HL-60 (cell line): ENCODE data around the gene IQCH.
"Not testable (repeated sequence)": the region's sequence is repeated elsewhere in the genome, so short reads cannot be mapped to it uniquely, and the experiment has no call there.

ENCODE experiments used
- DNase-seq, 2 experiments: peaks; one replicate each; pipeline ENCODE4 v3.0.0-alpha.2; 2010 to 2020; ENCODE audit warnings: low read depth in 1 of 2, low spot score in 1 of 2
- H3K27ac ChIP-seq: fragments of 250-450 bp; sonication (Bioruptor Pico); replicated peaks from 2 replicates; pipeline ENCODE4 v1.5.1; 2020; ENCODE audit warnings: mild to moderate bottlenecking, moderate library complexity
- H3K27me3 ChIP-seq: fragments of 250-450 bp; sonication (Bioruptor Pico); 2 replicates; pipeline ENCODE4 v1.5.1; 2021; ENCODE audit warnings: mild to moderate bottlenecking, moderate library complexity; ENCODE audit not compliant: insufficient read depth, poor library complexity, severe bottlenecking
- H3K4me3 ChIP-seq: replicated peaks from 2 replicates; pipeline ENCODE4 v1.5.1; 2011; ENCODE audit warnings: mild to moderate bottlenecking, control low read depth, low read length; ENCODE audit not compliant: insufficient read depth
- GABPA ChIP-seq: IDR thresholded peaks from 2 replicates; pipeline ENCODE4 v1.6.1; 2012; ENCODE audit warnings: low read depth
- POLR2AphosphoS5 ChIP-seq: IDR thresholded peaks from 2 replicates; pipeline ENCODE4 v1.6.1; 2012; ENCODE audit warnings: low read depth
- SPI1 ChIP-seq: IDR thresholded peaks from 2 replicates; pipeline ENCODE4 v1.6.1; 2012; ENCODE audit warnings: low read depth, mild to moderate bottlenecking, borderline replicate concordance
- TF ChIP-seq, protein P1 (sequence below): IDR thresholded peaks from one replicate; pipeline ENCODE4 v1.5.1; 2011; ENCODE audit warnings: low read length, control low read depth, inconsistent platforms; ENCODE audit not compliant: insufficient read depth
- TF ChIP-seq, protein P2 (sequence below): IDR thresholded peaks from 2 replicates; pipeline ENCODE4 v1.6.1; 2012; ENCODE audit warnings: low read depth; ENCODE audit not compliant: insufficient replicate concordance

The IQCH gene

DNA sequence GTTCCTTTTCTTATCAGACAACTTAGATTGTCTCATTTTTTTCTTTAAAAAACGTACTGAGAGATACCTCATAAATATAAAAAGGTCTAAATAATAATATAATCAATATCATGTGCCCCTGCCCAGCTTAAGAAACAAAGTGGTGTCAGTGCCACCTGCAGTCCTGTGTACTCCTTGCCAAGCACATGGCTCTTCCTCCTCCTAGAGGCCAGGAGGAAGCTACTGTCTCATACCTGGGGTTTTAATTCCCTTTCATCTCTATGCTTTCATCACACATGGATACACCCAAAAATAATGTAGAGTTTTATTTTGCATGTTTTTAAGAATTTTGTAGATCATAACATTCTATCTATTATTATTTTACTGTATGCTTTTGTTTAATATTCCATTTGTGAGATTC, 167.7 kb downstream of the IQCH start:
- DNase-seq: no peak

DNA sequence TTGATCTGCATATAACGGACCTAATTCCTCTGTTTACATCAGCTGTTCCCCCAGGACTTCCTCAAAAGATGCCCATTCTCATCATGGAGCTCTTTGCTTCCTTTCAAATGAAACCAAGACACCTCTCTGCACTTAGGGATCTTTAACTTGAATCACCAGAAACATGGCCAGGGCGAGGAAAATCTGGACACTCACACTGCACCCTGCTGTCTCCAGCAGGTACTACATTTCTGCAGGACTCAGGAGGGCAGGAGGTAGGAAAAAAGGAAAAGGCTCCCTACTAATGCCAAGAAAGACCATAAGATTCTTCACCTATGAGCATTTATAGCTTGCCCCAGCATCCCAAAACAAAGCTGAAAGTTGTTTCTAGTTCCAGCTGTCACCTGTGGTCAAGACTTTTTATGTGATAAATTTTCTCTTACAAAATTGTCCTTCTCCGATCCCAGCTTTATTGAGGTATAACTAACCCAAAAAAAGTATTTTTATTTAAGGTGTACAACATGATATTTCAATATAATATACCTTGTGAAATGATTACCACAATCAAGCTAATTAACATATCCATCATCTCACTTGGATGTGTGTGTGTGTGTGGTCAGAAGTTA, 179.0 kb downstream of the IQCH start:
- no peaks in the 10 kb centered on the region for H3K27me3 ChIP-seq
- H3K27ac ChIP-seq: no peak overlapping the region
- TF ChIP-seq POLR2AphosphoS5: no peak
- TF ChIP-seq, protein P1, sequence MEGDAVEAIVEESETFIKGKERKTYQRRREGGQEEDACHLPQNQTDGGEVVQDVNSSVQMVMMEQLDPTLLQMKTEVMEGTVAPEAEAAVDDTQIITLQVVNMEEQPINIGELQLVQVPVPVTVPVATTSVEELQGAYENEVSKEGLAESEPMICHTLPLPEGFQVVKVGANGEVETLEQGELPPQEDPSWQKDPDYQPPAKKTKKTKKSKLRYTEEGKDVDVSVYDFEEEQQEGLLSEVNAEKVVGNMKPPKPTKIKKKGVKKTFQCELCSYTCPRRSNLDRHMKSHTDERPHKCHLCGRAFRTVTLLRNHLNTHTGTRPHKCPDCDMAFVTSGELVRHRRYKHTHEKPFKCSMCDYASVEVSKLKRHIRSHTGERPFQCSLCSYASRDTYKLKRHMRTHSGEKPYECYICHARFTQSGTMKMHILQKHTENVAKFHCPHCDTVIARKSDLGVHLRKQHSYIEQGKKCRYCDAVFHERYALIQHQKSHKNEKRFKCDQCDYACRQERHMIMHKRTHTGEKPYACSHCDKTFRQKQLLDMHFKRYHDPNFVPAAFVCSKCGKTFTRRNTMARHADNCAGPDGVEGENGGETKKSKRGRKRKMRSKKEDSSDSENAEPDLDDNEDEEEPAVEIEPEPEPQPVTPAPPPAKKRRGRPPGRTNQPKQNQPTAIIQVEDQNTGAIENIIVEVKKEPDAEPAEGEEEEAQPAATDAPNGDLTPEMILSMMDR: peak; percentile 37
- TF ChIP-seq SPI1: no peak; the same call in 1 of the 2 replicates
- H3K4me3 ChIP-seq: no peak overlapping the region
- DNase-seq: peak in 1 of 2 experiments; percentile 46

More for the DNA sequence above, 167.7 kb downstream of the IQCH start:
- H3K4me3 ChIP-seq: no peak overlapping the region
- no peaks in the 10 kb centered on the region for H3K27me3 ChIP-seq
- TF ChIP-seq POLR2AphosphoS5: no peak
- TF ChIP-seq, protein P2, sequence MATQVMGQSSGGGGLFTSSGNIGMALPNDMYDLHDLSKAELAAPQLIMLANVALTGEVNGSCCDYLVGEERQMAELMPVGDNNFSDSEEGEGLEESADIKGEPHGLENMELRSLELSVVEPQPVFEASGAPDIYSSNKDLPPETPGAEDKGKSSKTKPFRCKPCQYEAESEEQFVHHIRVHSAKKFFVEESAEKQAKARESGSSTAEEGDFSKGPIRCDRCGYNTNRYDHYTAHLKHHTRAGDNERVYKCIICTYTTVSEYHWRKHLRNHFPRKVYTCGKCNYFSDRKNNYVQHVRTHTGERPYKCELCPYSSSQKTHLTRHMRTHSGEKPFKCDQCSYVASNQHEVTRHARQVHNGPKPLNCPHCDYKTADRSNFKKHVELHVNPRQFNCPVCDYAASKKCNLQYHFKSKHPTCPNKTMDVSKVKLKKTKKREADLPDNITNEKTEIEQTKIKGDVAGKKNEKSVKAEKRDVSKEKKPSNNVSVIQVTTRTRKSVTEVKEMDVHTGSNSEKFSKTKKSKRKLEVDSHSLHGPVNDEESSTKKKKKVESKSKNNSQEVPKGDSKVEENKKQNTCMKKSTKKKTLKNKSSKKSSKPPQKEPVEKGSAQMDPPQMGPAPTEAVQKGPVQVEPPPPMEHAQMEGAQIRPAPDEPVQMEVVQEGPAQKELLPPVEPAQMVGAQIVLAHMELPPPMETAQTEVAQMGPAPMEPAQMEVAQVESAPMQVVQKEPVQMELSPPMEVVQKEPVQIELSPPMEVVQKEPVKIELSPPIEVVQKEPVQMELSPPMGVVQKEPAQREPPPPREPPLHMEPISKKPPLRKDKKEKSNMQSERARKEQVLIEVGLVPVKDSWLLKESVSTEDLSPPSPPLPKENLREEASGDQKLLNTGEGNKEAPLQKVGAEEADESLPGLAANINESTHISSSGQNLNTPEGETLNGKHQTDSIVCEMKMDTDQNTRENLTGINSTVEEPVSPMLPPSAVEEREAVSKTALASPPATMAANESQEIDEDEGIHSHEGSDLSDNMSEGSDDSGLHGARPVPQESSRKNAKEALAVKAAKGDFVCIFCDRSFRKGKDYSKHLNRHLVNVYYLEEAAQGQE: no peak
- TF ChIP-seq, protein P1: no peak
- no peak overlapping the region for H3K27ac ChIP-seq

DNA sequence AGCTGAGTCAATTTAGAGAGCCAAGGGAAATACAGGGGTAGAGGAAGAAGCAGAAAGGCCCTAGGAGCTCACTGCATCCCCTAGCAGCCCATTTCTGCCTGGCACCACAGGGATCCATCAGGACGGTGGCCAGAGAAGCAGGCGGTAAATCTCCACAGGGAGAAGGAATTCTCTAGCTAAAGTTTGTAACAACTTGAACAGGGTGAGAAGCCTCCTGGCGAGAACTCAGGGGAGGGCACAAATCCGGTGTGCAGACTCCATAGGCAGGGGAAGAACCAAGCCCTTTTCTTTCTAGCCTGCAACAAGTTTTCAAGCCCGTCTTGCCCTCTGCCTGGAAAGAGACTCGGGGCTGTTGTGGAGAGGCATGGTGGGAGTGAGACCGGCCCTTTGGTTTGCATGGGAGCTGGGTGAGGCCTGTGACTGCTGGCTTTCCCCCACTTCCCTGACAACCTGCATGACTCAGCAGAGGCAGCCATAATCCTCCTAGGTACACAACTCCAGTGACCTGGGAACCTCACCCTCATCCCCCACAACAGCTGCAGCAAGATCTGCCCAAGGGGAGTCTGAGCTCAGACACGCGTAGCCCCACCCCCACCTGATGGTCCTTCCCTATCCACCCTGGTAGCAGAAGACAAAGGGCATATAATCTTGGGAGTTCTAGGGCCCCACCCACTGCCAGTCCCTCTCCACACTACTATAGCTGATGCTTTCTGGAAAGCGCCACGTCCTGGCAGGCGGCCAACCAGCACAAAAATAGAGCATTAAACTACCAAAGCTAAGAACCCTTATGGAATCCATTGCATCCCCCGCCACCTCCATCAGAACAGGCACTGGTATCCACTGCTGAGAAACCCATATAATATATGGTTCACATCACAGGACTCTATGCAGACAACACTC, 182.0 kb downstream of the IQCH start:
- not testable (repeated sequence) for DNase-seq, H3K4me3 ChIP-seq, H3K27ac ChIP-seq, H3K27me3 ChIP-seq

DNA sequence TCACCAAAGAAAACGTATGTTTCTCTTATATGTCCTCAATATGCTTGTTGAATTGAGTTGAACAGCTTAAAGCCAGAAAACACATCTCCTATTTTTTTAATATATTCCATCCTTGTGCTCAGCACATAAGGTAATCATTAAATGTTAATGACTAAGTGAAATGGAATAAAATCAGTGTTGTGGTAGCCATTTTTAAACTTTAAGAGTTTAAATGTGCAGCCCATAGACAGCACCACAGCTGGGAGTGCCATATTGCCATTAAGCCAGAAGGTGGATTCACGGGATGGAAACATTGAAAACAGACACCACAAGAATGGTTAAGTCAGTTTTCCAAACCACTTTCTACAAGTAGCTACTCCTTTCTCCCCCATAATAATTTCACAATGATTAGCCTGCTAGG, 189.5 kb downstream of the IQCH start:
- Histone ChIP-seq H3K4me3 (no peak overlapping the region), H3K27ac (no peak overlapping the region), H3K27me3 (no peaks in the 10 kb centered on the region)
- DNase-seq: no peak
- TF ChIP-seq, protein P1: no peak
- TF ChIP-seq, protein P2: no peak
- no peak for TF ChIP-seq SPI1
- no peak for TF ChIP-seq GABPA
- no peak for TF ChIP-seq POLR2AphosphoS5
